GM12878 (cell line): ENCODE results near the gene FIBCD1. TPM values are rescaled to one million over a fixed set of nuclear protein-coding genes. Genes with fewer than 3 reads are reported as not detected.

Experiments
- ATAC-seq: fragments of 200-7000 bp; cut with Tn5 transposase; 3 replicates; pipeline ENCODE4 v1.9.1; 2020; ENCODE audit warnings: mild to moderate bottlenecking, moderate library complexity
- BruUV-seq: library from RNA; stranded (reverse); fragments of 400-500 nt; replicated peaks from 2 replicates; lab custom pipeline; 2021; lab: Mats Ljungman, UMichigan
- CTCF ChIA-PET: fragments of 300-600 bp; sonication (Branson Sonifier 250); formaldehyde crosslinking; extraction: SDS; loops from one replicate; lab custom pipeline; 2021; ENCODE audit warnings: inconsistent platforms; lab: Yijun Ruan, JAX
- POLR2A ChIA-PET: fragments of 350-600 bp; formaldehyde crosslinking; extraction: SDS; loops from one replicate; lab custom pipeline; 2021; ENCODE audit warnings: inconsistent platforms; lab: Charles Lee
- RAD21 ChIA-PET: fragments of 300-600 bp; sonication (Branson Sonifier 250); formaldehyde crosslinking; loops from one replicate; lab custom pipeline; 2023; ENCODE audit warnings: antibody characterized with exemption; ENCODE audit not compliant: unreplicated experiment; lab: Charles Lee
- SMC1A ChIA-PET: fragments of 300-600 bp; sonication (Branson Sonifier 250); formaldehyde crosslinking; loops from one replicate; lab custom pipeline; 2023; ENCODE audit not compliant: unreplicated experiment, uncharacterized antibody; lab: Charles Lee
- DNase-seq: peaks from one replicate; pipeline ENCODE4 v3.0.0-alpha.2; 2011; ENCODE audit warnings: low read depth, low spot score
- FAIRE-seq: peaks from 3 replicates; lab custom pipeline; 2011; peaks lifted over from hg19 to GRCh38; lab: Jason Lieb, UNC
- H2AFZ ChIP-seq: 2 replicates; pipeline ENCODE4 v1.6.0; 2011; ENCODE audit warnings: low read depth, low read length, control low read depth; ENCODE audit not compliant: control insufficient read depth
- H3K27ac ChIP-seq: 2 replicates; pipeline ENCODE4 v1.5.1; 2011; ENCODE audit warnings: control low read depth; ENCODE audit not compliant: control insufficient read depth, insufficient read depth
- H3K27me3 ChIP-seq, 2 experiments: replicated peaks in 1 of 2; 2 replicates each; pipeline versions ENCODE4 v1.6.0 to v1.6.1; 2011; ENCODE audit warnings: low read length in 1 of 2; ENCODE audit not compliant: control insufficient read depth in 2 of 2, insufficient read depth in 2 of 2
- H3K36me3 ChIP-seq, 2 experiments: 2 replicates each; pipeline ENCODE4 v1.5.1; 2011; ENCODE audit warnings: low read length in 1 of 2; ENCODE audit not compliant: control insufficient read depth in 2 of 2, insufficient read depth in 2 of 2
- H3K4me1 ChIP-seq: 2 replicates; pipeline ENCODE4 v1.6.1; 2011; ENCODE audit warnings: mild to moderate bottlenecking, low read length, moderate library complexity, mixed read lengths; ENCODE audit not compliant: control insufficient read depth, insufficient read depth
- H3K4me2 ChIP-seq: 2 replicates; pipeline ENCODE4 v1.6.0; 2011; ENCODE audit warnings: control low read depth; ENCODE audit not compliant: control insufficient read depth, insufficient read depth
- H3K4me3 ChIP-seq: fragments of 200-600 bp; sonication (generic); 2 replicates; pipeline ENCODE4 v1.5.1; 2016
- H3K79me2 ChIP-seq: 2 replicates; pipeline ENCODE4 v1.6.0; 2011; ENCODE audit warnings: low read length; ENCODE audit not compliant: control insufficient read depth, insufficient read depth
- H3K9ac ChIP-seq: 2 replicates; pipeline ENCODE4 v1.8.0; 2011; ENCODE audit warnings: low read length, control low read depth, mixed read lengths; ENCODE audit not compliant: control insufficient read depth, insufficient read depth
- H3K9me3 ChIP-seq: replicated peaks from 3 replicates; pipeline ENCODE4 v1.5.1; 2011; ENCODE audit warnings: mild to moderate bottlenecking, low read length; ENCODE audit not compliant: control insufficient read depth, insufficient read depth
- H4K20me1 ChIP-seq: 2 replicates; pipeline ENCODE4 v1.6.0; 2011; ENCODE audit not compliant: control insufficient read depth, insufficient read depth
- BMI1 ChIP-seq: fragments of 450-650 bp; IDR thresholded peaks from 2 replicates; pipeline ENCODE4 v1.6.1; 2016; ENCODE audit warnings: mild to moderate bottlenecking, moderate library complexity, borderline replicate concordance
- HCFC1 ChIP-seq: fragments of 150-350 bp; IDR thresholded peaks from 2 replicates; pipeline ENCODE4 v1.6.1; 2014; ENCODE audit warnings: low read length
- MYC ChIP-seq: IDR thresholded peaks from 2 replicates; pipeline ENCODE4 v1.6.1; 2011; ENCODE audit warnings: mild to moderate bottlenecking, low read length, moderate library complexity, inconsistent platforms; ENCODE audit not compliant: insufficient read depth, insufficient replicate concordance, insufficient read length, severe bottlenecking
- RBBP5 ChIP-seq: fragments of 200-600 bp; sonication (generic); conservative IDR thresholded peaks from 2 replicates; pipeline ENCODE4 v1.6.1; 2016
- SKIL ChIP-seq: fragments of 450-650 bp; IDR thresholded peaks from 2 replicates; pipeline ENCODE4 v1.6.1; 2017; ENCODE audit warnings: mild to moderate bottlenecking, low read depth, inconsistent platforms; ENCODE audit not compliant: poor library complexity, severe bottlenecking
- WGBS: methylation state at CpG from one replicate; pipeline ENCODE4 v1.1.6; 2016; ENCODE audit warnings: low lambda C conversion rate; ENCODE audit not compliant: insufficient replicate concordance, insufficient coverage; ENCODE audit errors: missing lambda C conversion rate; 5-methylcytosine and 5-hydroxymethylcytosine counted together
- in situ Hi-C: fragments of 300-500 bp; cut with MboI; formaldehyde crosslinking; loops from 9 replicates; pipeline ENCODE4 v1.14.3; 2018; ENCODE audit warnings: mixed read lengths
- intact Hi-C: fragments of 100-400 bp; cut with micrococcal nuclease; formaldehyde crosslinking; loops from one replicate; pipeline ENCODE4 v1.14.2; 2022; ENCODE audit not compliant: unreplicated experiment
- polyA plus RNA-seq, 11 experiments: library from polyadenylated mRNA; depleted of rRNA in 4 of 11; unstranded in 6 of 11; stranded (reverse) in 5 of 11; fragments of >200 nt; fragmentation: Nextera tagmentation in 4 of 11; fragmentation: Illumina TruSeq in 1 of 11; extraction: Ambion mirVana in 4 of 11; extraction: Trizol in 1 of 11; gene quantifications; 1 replicate in 1 of 11; 2 replicates in 10 of 11; pipeline versions ENCODE4 v1.2.1 to v1.2.3, GENCODE V29; 2011 to 2016; ENCODE audit warnings: inconsistent platforms in 2 of 11, missing spikeins in 2 of 11, low read depth in 1 of 11
- total RNA-seq, 4 experiments: library from RNA; depleted of rRNA in 3 of 4; stranded (reverse); fragments of >200 nt in 3 of 4; fragmentation: Illumina TruSeq in 1 of 4; extraction: Trizol in 1 of 4; gene quantifications; 2 replicates each; pipeline versions ENCODE4 v1.2.1 to v1.2.3, GENCODE V29; 2013 to 2021
- TF ChIP-seq, protein P1 (sequence below): IDR thresholded peaks from 2 replicates; pipeline ENCODE4 v1.6.1; 2012; ENCODE audit warnings: low read depth, low read length, improper control_type of control experiment

FIBCD1 gene
- total and polyA plus RNA-seq, 10 of the 15 experiments (the other 5 are each of a cell fraction or from before 2014, with no cell fraction given) = 0.04 to 0.95 (median 0.25) TPM; not detected in 6

GRCh38 chr9:130906735-130907416, 32.2 kb downstream of the FIBCD1 start (continued):
- TF ChIP-seq SKIL (no peak), MYC (no peak), HCFC1 (no peak), RBBP5 (no peak)
- TF ChIP-seq, protein P1, sequence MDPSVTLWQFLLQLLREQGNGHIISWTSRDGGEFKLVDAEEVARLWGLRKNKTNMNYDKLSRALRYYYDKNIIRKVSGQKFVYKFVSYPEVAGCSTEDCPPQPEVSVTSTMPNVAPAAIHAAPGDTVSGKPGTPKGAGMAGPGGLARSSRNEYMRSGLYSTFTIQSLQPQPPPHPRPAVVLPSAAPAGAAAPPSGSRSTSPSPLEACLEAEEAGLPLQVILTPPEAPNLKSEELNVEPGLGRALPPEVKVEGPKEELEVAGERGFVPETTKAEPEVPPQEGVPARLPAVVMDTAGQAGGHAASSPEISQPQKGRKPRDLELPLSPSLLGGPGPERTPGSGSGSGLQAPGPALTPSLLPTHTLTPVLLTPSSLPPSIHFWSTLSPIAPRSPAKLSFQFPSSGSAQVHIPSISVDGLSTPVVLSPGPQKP = no peak

DNA sequence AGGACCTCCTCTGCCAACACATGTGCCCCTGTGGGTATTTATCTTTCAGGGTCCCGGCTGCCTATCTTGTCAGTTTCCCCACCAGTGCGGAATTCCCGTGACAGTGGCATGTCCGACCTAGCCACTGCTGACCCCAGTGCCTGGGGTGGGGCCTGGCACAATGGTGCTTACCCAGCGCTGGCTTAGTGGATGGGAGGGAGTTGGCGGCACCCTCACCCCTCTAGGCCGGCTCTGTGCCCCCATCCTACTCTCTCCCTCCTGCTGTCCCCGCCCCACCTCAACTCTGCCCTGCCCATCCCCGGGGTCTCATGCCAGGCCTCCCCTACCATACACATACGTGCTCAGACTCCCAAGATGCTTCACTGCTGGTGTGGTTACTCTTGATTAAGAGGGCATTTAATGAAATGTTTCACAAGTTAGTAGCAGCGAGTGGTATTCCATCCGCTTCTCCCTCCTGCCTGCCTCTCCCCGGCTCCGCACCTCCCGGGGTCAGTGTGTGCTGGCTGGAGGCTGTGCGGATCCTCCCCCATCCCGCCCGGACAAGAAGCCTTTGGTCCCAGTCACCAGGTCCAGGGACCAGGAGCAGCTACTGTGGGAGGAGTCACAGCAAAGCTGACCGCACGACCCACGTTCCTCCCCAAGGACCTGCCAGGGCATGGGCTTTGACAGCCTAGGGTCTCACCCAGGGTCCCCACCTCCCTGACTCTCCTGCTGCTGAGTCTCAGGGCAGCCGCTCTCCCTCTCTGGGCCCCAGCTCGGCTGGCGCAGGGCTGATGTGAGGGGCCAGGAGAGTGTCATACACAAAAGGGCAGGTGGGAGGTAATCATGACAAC, 32.9 kb downstream of the FIBCD1 start:
- in situ Hi-C loops = no loop called here
- no TSS peak for BruUV-seq
- no peak overlapping the region for H3K4me3 ChIP-seq
- no peaks in the 10 kb centered on the region for H4K20me1 ChIP-seq
- no peak overlapping the region for H2AFZ ChIP-seq
- ATAC-seq (no peak), DNase-seq (no peak)
- H3K9ac ChIP-seq = no peak overlapping the region
- H3K4me1 ChIP-seq = no peaks in the 10 kb centered on the region
- RAD21 ChIA-PET = no interaction called here
- TF ChIP-seq BMI1 = no peak
- TF ChIP-seq, all 136 proteins: peak for 0
- SMC1A ChIA-PET = no interaction called here
- Histone ChIP-seq H3K27me3 (no peaks in the 10 kb centered on the region; a peak in 2 of 4 replicates), H3K27ac (no peak overlapping the region), H3K79me2 (no peaks in the 10 kb centered on the region), H3K4me2 (no peak overlapping the region), H3K9me3 (no peaks in the 10 kb centered on the region), H3K36me3 (no peaks in the 10 kb centered on the region)
- intact Hi-C loops = no loop called here
- FAIRE-seq = no peak
- POLR2A ChIA-PET = no interaction called here
- 48% methylated on average over 23 of the region's 24 CpGs for WGBS
- CTCF ChIA-PET = interaction anchor here (0.7 kb wide), 1 partner anchor 12 kb away, joined by 3 read pairs; no protein-coding TSS in a partner anchor
